Liver (tissue), 9 donors: ENCODE measurements around the gene CCNI2. TPM values are rescaled to one million over a fixed set of nuclear protein-coding genes. Genes with fewer than 3 reads are reported as not detected.

Source experiments
- DNase-seq: peaks from one replicate; pipeline ENCODE4 v3.0.0-alpha.2; 2017; ENCODE audit warnings: low spot score
- H3K27ac ChIP-seq, 2 donors: one replicate each; pipeline ENCODE4 v1.7.0; 2013; ENCODE audit warnings: inconsistent platforms in 2 of 2, low read length in 2 of 2, control low read depth in 1 of 2, low read depth in 1 of 2, mild to moderate bottlenecking in 1 of 2
- H3K27me3 ChIP-seq, 4 donors: one replicate each; pipeline versions ENCODE4 v1.6.1 to v1.7.0; 2013; ENCODE audit warnings: low read length in 3 of 4, inconsistent platforms in 1 of 4, mild to moderate bottlenecking in 1 of 4, moderate library complexity in 1 of 4; ENCODE audit not compliant: control insufficient read depth in 4 of 4, insufficient read depth in 4 of 4
- H3K36me3 ChIP-seq, 4 donors: one replicate each; pipeline versions ENCODE4 v1.6.1 to v1.7.0; 2013; ENCODE audit warnings: low read length in 3 of 4, mild to moderate bottlenecking in 3 of 4, low read depth in 1 of 4, moderate library complexity in 1 of 4; ENCODE audit not compliant: control insufficient read depth in 4 of 4, insufficient read depth in 3 of 4
- H3K4me1 ChIP-seq, 4 donors: one replicate each; pipeline versions ENCODE4 v1.6.1 to v1.7.0; 2013; ENCODE audit warnings: low read length in 3 of 4, mild to moderate bottlenecking in 3 of 4, moderate library complexity in 1 of 4; ENCODE audit not compliant: control insufficient read depth in 4 of 4, insufficient read depth in 4 of 4
- H3K4me3 ChIP-seq, 3 donors: one replicate each; pipeline versions ENCODE4 v1.6.1 to v1.7.0; 2013; ENCODE audit warnings: low read length in 3 of 3, control low read depth in 1 of 3, low read depth in 1 of 3, mild to moderate bottlenecking in 1 of 3
- H3K9ac ChIP-seq, 2 donors: one replicate each; pipeline ENCODE4 v1.7.0; 2013; ENCODE audit warnings: low read length in 2 of 2, mild to moderate bottlenecking in 2 of 2, moderate library complexity in 2 of 2, control low read depth in 1 of 2, low read depth in 1 of 2
- H3K9me3 ChIP-seq, 4 donors: one replicate each; pipeline versions ENCODE4 v1.6.1 to v1.7.0; 2013; ENCODE audit warnings: low read length in 3 of 4; ENCODE audit not compliant: control insufficient read depth in 4 of 4
- EGR1 ChIP-seq, 2 donors: IDR thresholded peaks; 2 replicates each; pipeline ENCODE4 v1.6.1; 2016 to 2018; ENCODE audit warnings: antibody characterized with exemption in 2 of 2, low read depth in 2 of 2
- FOXA1 ChIP-seq: IDR thresholded peaks from 2 replicates; pipeline ENCODE4 v1.6.1; 2016; ENCODE audit warnings: antibody characterized with exemption
- FOXA2 ChIP-seq: IDR thresholded peaks from 2 replicates; pipeline ENCODE4 v1.6.1; 2016; ENCODE audit warnings: antibody characterized with exemption
- HNF4G ChIP-seq: IDR thresholded peaks from 2 replicates; pipeline ENCODE4 v1.6.1; 2016; ENCODE audit warnings: antibody characterized with exemption
- MAX ChIP-seq: IDR thresholded peaks from 2 replicates; pipeline ENCODE4 v1.6.1; 2016; ENCODE audit warnings: antibody characterized with exemption
- NR2F2 ChIP-seq: IDR thresholded peaks from 2 replicates; pipeline ENCODE4 v1.6.1; 2016; ENCODE audit warnings: antibody characterized with exemption
- REST ChIP-seq: IDR thresholded peaks from 2 replicates; pipeline ENCODE4 v1.6.1; 2016; ENCODE audit warnings: antibody characterized with exemption, mild to moderate bottlenecking
- RXRA ChIP-seq, 2 donors: IDR thresholded peaks; 2 replicates each; pipeline ENCODE4 v1.6.1; 2017 to 2018; ENCODE audit warnings: antibody characterized with exemption in 2 of 2, mild to moderate bottlenecking in 1 of 2
- SP1 ChIP-seq: IDR thresholded peaks from 2 replicates; pipeline ENCODE4 v1.6.1; 2018; ENCODE audit warnings: antibody characterized with exemption, mild to moderate bottlenecking
- TAF1 ChIP-seq: conservative IDR thresholded peaks from 2 replicates; pipeline ENCODE4 v1.6.1; 2016; ENCODE audit warnings: antibody characterized with exemption, mild to moderate bottlenecking
- YY1 ChIP-seq: IDR thresholded peaks from 2 replicates; pipeline ENCODE4 v1.6.1; 2016; ENCODE audit warnings: antibody characterized with exemption, mild to moderate bottlenecking
- ZBTB33 ChIP-seq: IDR thresholded peaks from 2 replicates; pipeline ENCODE4 v1.6.1; 2016; ENCODE audit warnings: antibody characterized with exemption
- WGBS: extraction: QIAGEN DNeasy Blood & Tissue Kit; methylation state at CpG from one replicate; pipeline ENCODE4 v1.1.7; 2013; 5-methylcytosine and 5-hydroxymethylcytosine counted together
- polyA plus RNA-seq, 2 donors: library from polyadenylated mRNA; stranded (reverse) in 1 of 2; unstranded in 1 of 2; fragments of 200-250 nt in 1 of 2; fragments of >200 nt in 1 of 2; fragmentation: Nextera tagmentation in 1 of 2; extraction: Ambion mirVana in 1 of 2; gene quantifications; one replicate each; pipeline versions ENCODE4 v1.2.1 to v1.2.3, GENCODE V29; 2013 to 2015
- total RNA-seq, 2 donors: library from RNA; depleted of rRNA; stranded (reverse); fragments of >200 nt; gene quantifications; one replicate each; pipeline ENCODE4 v1.2.3, GENCODE V29; 2014
- TF ChIP-seq, protein P1 (sequence below): IDR thresholded peaks from 2 replicates; pipeline ENCODE4 v1.6.1; 2016; ENCODE audit warnings: antibody characterized with exemption
- donor health status: healthy.
- donor health status: healthy.
- donor health status: healthy.
- donor health status: healthy.
- donor health status: healthy.

The CCNI2 gene
- total and polyA plus RNA-seq, 4 donors = 0.02 to 0.57 (median 0.11) TPM

- H3K9me3 ChIP-seq = no peaks in the 10 kb centered on the region
These were observed 4.2 kb downstream of the CCNI2 start for GRCh38 chr5:132751444-132751843.

GRCh38 chr5:132751971-132752580, 4.8 kb downstream of the CCNI2 start:
- Histone ChIP-seq H3K27ac (no peak overlapping the region), H3K36me3 (no peaks in the 10 kb centered on the region), H3K4me3 (no peak overlapping the region), H3K4me1 (peaks cover 0 to 3% (median under 1%) of the 10 kb centered on the region in 4 donors), H3K9me3 (no peaks in the 10 kb centered on the region), H3K27me3 (no peaks in the 10 kb centered on the region), H3K9ac (no peak overlapping the region)
- 95% methylated on average over 5 of the region's 5 CpGs for WGBS
- no peak for TF ChIP-seq EGR1 (IDR thresholded peaks at IDR 0.05; ENCODE audit: low read depth in 2 of 2)
- TF ChIP-seq SP1 = no peak
- no peak for TF ChIP-seq NR2F2
- no peak for TF ChIP-seq FOXA1
- TF ChIP-seq ZBTB33 = no peak
- no peak for TF ChIP-seq FOXA2
- TF ChIP-seq, protein P1, sequence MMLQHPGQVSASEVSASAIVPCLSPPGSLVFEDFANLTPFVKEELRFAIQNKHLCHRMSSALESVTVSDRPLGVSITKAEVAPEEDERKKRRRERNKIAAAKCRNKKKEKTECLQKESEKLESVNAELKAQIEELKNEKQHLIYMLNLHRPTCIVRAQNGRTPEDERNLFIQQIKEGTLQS = no peak
- no peak for TF ChIP-seq REST
- no peak for TF ChIP-seq TAF1
- no peak for TF ChIP-seq HNF4G
- no peak for TF ChIP-seq YY1
- DNase-seq = no peak

More at GRCh38 chr5:132751444-132751843, 4.2 kb downstream of the CCNI2 start:
- Histone ChIP-seq H3K36me3 (no peaks in the 10 kb centered on the region), H3K4me1 (peaks cover 0 to 6% (median 1%) of the 10 kb centered on the region in 4 donors), H3K9ac (no peak overlapping the region), H3K27ac (no peak overlapping the region), H3K4me3 (no peak overlapping the region), H3K27me3 (peaks cover 0 to 5% (median 0%) of the 10 kb centered on the region in 4 donors)
- TF ChIP-seq MAX = no peak
- TF ChIP-seq, protein P1 = no peak
- no peak for TF ChIP-seq YY1
- TF ChIP-seq RXRA (IDR thresholded peaks at IDR 0.05) = no peak
- WGBS = 88% methylated on average over 7 of the region's 7 CpGs
- DNase-seq = no peak
